HG02610 (cell line): Measurements from ENCODE around the gene GINM1.
A peak's percentile ranks its signal among the peaks of the same experiment; 100 is the strongest.

ENCODE experiments used
- ATAC-seq: cut with Tn5 transposase; IDR thresholded peaks from one replicate; pipeline ENCODE4 v1.9.1; 2021; ENCODE audit warnings: mild to moderate bottlenecking, moderate library complexity; ENCODE audit not compliant: unreplicated experiment

Gene GINM1

DNA sequence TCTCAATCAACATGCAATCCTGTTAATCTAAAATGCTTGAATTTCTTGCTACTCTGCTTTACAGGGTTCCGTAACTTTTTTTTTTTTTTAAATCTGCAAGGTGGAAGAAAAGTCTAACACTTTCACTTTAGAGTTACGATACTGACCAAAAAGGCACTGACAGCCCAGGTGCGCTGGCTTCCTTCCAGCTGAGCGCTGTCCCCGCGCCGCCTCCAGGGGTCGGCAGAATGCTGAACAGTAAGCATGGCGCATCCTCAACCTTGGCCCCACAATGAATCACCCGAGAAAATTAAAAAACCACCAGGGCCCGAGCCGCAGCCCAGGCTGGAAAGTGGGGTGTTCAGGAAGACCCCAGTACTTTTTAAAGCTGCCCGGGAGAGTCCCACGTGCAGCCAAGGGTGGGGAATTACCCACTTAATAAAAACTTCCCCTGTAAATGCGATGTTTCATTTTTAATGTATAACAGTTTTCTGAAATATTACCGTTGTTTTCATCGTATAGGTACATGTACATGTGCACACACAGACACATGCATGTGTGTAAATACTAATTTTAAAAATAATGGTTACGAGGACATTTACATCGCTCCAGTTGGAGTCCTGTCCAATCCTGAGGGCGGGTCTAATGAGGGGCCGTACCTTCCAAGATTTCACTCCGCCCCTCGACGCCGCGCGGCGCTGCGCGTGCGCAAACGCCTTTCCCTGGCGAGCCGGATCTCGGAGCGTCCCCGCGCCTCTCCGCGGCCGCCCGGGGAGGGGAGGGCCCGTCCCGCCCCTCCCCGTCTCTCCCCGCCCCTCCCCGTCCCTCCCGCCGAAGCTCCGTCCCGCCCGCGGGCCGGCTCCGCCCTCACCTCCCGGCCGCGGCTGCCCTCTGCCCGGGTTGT lies at the start of gene GINM1:
GINM1 (plus strand) TSS at position 849 of the 883 bp plus-strand sequence. CDS start 40 bp downstream, outside the sequence.
- peak; percentile 72 for ATAC-seq

DNA sequence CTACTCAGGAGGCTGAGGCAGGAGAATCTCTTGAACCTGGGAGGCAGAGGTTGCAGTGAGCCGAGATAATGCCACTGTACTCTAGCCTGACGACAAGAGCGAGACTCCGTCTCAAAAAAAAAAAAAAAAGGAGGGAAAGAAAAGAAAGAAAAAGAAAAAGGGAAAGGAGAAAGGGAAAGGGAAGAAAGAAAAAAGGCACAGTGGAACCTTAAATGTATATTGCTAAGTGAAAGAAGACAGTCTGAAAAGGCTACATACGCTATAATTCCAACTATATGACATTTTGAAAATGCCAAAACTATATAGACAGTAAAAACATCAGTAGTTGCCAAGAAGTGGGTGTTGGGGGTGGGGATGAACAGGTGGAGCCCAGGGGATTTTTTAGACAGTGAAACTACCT lies 36.5 kb upstream of the GINM1 start:
- ATAC-seq, result no peak

DNA sequence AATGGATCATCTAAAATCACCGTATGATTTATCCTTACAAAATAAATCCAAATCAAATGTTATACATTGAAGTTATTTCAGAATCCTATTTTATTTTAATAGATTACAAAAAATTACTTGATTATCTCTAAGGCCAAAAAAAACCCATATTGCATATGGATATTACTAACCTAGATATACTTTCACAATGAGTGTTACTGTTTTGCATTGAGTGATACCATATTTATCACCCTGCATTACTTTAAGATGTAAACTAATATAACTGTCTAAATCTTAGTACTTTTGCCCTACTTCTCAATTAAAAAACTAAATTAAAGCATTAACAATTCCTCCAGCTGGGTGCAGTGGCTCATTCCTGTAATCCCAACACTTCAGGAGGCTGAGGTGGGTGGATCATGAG lies 31.4 kb upstream of the GINM1 start:
- ATAC-seq, result no peak

GRCh38 chr6:149541139-149541538 lies 25.0 kb upstream of the GINM1 start:
- ATAC-seq, result no peak

DNA sequence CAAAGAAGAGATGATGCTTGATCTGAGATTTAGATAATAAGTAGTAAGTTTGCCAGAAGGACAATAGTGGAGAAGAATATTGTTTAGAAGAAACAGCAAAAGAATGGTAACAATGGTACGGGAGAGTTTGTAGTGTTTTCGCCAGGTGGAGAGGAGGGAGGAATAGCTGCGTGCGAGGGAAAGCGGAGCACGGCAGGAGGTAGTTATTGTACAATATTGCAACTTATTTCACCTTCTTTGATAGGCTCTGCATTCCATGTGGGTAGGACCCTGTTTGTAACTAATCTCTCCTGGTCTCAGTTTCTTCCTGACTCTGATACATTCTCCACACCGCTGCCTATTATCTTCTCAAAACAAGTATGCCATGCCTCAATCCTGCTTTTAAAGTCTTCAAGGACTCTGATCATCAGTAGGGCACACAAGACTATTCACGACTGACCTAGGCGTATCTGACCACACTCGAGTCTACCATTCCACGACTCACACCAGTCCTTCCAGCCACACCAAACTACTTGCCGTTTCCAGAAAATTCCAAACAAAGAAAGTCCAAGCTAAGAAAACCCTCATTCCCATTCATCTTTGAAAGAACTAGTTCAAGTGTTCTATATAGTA lies 21.4 kb upstream of the GINM1 start:
- ATAC-seq, result peak; percentile 4

DNA sequence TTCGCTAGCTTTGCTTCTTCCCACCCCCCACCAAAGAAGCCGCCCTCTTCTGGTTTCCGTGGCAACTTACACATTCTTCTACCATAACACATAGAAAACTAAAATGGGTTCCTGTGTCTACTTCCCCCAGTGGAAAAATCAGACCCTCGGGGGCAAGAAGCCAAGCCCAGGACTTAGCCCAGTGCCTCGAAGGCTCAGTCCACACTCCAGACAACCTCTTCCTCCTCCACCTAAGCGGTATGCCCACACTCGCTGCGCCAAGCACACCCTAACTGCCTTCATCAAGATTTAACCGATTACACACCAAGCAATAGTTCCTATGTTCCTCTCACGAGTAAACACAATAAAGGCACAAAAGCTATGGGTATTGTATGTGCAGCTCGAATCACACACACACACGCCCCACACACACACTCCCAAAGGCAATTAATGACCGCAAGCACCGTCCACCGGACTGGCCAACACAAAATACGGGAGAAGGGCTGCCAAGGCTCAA lies 20.9 kb upstream of the GINM1 start:
- peak; percentile 21 for ATAC-seq

DNA sequence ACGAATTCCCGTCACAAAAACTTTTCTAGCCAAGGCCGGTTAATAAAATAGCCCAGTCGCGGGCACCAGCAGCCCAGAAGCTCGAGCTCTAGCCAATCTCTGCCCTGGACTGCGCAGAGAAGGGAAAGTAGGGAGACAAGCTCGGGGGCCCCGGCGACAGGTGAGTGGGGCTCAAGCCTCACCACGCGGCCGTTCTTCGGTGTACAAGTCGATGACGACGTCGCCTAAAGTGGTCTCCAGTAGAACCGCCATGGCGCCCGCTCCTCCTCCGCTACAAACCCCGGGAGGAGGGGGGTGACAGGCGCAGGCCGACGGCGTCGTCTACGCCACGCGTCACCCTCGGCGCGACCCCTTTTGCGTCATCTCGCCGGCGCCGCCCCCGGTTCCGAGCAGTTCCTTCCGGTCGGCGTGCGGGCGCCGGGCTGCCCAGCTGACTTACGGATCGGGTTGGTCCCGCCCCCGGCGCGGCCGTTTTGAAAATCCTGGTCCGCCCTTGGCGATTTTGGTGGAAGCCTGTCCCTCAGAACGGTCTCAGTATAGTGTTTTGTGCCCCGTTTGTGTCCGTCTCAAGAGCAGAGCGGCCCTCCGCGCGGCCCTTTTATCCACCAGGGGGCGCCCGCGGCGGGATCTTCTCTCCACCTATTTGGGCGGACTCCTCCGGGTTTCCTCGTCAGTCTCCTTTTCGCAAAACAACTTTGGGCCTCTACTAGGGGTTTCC lies 20.3 kb upstream of the GINM1 start, which contains the start of gene PPIL4:
PPIL4 (minus strand) TSS at position 290 of the 718 bp plus-strand sequence; CDS start at position 252, 38 bp downstream.
- peak; percentile 94 for ATAC-seq

- ATAC-seq, result no peak
These were observed 14.3 kb upstream of the GINM1 start for GRCh38 chr6:149551920-149552319.

GRCh38 chr6:149558029-149558428 lies 8.1 kb upstream of the GINM1 start:
- no peak for ATAC-seq

DNA sequence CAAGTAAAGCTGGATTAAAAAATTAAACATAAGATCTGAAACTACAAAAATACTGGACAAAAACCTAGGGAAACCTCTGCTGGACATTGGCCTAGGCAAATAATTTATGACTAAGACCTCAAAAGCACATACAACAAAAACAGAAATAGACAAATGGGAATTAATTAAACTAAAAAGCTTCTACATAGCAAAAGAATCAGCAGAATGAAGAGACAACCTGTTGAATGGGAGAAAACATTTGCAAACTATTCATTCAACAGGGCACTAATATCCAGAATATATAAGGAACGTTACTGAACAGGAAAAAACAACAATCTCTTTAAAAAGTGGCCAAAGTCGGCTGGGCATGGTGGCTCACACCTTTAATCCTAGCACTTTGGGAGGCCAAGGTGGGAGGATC lies 6.8 kb upstream of the GINM1 start:
- ATAC-seq, result no peak

DNA sequence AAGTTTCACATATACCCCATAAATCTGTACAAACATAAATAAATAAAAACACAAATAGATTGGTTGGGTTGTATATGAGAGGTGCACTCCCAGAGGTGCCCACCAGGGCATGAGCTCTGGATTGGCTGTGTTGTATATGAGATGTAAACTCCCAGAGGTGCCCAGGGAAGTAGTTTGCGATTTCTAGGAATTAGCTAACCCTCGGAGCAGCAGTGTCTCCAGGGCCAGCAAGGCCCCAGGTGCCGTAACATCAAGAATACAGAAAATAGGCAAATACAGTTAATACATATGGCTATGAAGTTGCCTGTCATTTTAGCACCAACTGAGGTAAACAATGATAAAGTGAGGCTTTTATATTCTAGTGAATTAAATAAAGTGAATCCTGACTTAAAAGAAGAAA lies 5.4 kb upstream of the GINM1 start:
- ATAC-seq, result no peak

DNA sequence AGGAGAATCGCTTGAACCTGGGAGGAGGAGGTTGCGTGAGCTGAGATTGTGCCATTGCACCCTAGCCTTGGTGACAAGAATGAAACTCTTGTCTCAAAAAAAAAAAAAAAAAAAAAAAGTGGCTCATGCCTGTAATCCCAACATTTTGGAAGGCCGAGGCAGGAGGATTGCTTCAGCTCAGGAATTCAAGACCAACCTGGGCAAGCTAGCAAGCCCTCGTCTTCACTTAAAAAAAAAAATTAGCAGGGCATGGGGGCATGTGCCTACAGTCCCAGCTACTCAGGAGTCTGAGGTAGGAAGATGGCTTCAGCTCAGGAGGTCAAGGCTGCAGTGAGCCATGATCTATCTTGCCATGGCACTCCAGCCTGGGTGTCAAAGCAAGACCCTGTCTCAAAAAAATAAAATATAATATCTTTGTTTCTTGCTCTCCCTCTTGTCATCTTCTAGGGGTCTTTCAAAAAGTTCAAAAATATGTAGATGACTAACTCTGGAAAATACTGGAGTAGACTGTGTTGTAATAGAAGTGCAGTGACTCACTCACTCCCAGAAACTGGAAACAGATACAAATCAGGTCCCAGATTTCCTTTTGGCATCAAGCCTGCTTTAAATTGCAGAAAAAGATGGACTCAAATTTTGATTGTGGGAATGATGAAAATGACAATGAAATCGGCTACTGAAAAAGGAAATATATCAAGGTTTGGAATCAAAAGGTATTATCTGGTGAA lies 2.8 kb upstream of the GINM1 start:
- ATAC-seq, result no peak

- no peak for ATAC-seq
These were observed 2.2 kb upstream of the GINM1 start for GRCh38 chr6:149563928-149564325.

- ATAC-seq, result peak; percentile 13
These were observed 427 bp downstream of the GINM1 start for GRCh38 chr6:149566410-149567193.

DNA sequence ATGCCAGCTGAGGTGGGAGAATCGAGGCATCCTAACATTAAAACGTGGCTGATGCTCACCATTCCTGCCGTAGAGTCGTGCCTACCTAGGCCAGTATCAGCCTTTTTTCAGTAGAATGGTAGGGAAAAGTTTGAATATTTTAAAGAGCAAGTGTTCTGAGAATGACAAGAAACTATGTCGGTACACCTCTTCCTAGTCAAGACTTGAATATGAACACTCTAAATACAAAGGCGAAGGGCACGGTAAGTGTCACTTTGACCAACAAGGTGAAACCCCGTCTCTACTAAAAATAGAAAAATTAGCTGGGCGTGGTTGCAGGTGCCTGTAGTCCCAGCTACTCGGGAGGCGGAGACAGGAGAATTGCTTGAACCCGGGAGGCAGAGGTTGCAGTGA lies 1.0 kb downstream of the GINM1 start:
- ATAC-seq, result no peak

- ATAC-seq, result no peak
These were observed 1.9 kb downstream of the GINM1 start for GRCh38 chr6:149567945-149568585.

- ATAC-seq, result no peak
These were observed 14.7 kb downstream of the GINM1 start for GRCh38 chr6:149580880-149581279.

DNA sequence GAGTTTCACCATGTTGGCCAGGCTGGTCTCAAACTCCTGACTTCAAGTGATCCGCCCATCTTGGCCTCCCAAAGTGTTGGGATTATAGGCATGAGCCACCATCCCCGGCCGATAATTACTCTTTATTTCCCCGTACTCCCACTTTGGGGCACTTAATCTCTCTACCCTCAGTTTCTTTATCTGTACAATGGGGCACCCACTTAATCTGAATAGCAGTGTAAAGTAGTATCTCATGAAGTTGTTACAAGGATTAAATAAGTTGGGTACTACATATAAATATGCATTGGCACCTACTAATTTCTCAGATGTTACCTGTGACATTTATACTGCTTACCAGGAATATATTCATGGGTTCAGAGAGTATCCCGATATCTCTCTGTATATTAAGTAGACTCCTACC lies 15.2 kb downstream of the GINM1 start:
- no peak for ATAC-seq

DNA sequence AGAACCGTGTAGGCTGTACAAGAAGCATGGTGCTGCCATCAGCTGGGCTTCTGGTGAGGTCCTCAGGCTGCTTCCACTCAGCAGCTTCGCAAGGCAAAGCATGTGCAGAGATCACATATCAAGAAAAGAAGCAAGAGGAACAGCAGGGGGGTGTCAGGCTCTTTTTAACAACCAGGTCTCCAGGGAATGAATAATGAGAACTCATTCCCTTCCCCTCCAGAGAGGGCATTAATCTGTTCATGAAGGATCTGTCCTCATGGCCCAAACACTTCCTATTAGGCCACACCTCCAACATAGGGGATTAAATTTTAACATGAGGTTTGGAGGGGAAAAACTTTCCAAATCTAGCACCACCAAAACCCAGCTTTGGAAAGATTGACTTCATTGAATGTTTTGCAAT lies 20.0 kb downstream of the GINM1 start:
- ATAC-seq, result no peak
